GM10266 (cell line): ENCODE measurements around the gene FAM81B.

Source experiments
- DNase-seq: peaks from one replicate; pipeline ENCODE4 v3.0.0; 2012; ENCODE audit errors: extremely low spot score
- CTCF ChIP-seq: IDR thresholded peaks from 2 replicates; pipeline ENCODE4 v1.5.1; 2012; ENCODE audit warnings: mild to moderate bottlenecking, low read depth; ENCODE audit not compliant: control insufficient read depth, insufficient read depth; ENCODE audit errors: missing control alignments

The FAM81B gene

GRCh38 chr5:95445442-95445841 is 54.3 kb downstream of the FAM81B start:
- DNase-seq = no peak
- TF ChIP-seq CTCF = no peak

GRCh38 chr5:95445995-95446394 is 54.8 kb downstream of the FAM81B start:
- no peak for TF ChIP-seq CTCF
- DNase-seq = no peak

- TF ChIP-seq CTCF = no peak
- DNase-seq = no peak
Measured at GRCh38 chr5:95446560-95447221, 55.5 kb downstream of the FAM81B start.

- no peak for TF ChIP-seq CTCF
Measured at GRCh38 chr5:95447961-95448360, 56.8 kb downstream of the FAM81B start.

GRCh38 chr5:95448789-95449188 is 57.6 kb downstream of the FAM81B start:
- TF ChIP-seq CTCF = no peak
- DNase-seq = no peak

More at GRCh38 chr5:95447961-95448360, 56.8 kb downstream of the FAM81B start:
- DNase-seq = no peak

DNA sequence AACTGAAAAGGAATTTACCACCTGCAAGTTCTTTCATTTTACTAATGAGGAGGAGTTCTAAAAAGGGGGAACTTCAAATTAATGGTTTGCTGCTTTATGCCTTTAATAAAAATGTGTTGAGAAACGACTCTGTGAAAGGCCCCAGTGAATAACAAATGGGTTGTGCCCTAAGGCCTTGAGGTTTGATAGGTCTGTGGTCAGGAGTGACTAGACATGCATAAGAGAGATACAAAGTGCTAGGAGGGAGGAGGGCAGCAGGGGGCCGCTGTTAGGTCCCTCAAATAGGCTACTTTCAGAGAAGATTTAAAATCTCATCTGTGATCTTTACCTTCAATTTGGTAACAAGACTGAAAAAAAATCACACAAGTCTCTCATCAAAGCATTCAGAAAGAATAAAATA is 58.3 kb downstream of the FAM81B start:
- DNase-seq = no peak
- TF ChIP-seq CTCF = no peak

DNA sequence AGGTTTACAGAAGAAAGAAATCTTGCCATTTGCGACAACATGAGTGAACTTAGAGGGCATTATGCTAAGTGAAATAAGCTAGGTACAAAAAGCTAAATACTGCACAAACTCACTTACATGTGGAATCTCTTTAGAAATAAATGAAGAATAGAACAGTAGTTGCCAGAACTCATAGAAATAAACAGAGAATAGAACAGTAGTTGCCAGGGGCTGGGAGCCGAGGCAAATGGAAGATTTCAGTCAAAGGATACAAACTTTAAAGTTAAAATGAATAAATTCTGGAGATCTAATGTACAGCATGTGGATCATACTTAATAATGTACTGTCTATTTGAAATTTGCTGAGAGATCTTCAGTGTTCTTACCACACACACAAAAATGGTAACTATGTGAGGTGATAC is 63.4 kb downstream of the FAM81B start:
- DNase-seq = no peak
- TF ChIP-seq CTCF = no peak
